Mesothelial cell of epicardium (in vitro differentiated cells): ENCODE results near the gene SLC12A7. TPM values are rescaled to one million over a fixed set of nuclear protein-coding genes. Genes with fewer than 3 reads are reported as not detected.

Source experiments
- DNase-seq, 2 experiments: peaks; one replicate each; pipeline ENCODE4 v3.0.0; 2021; ENCODE audit warnings: low spot score in 2 of 2; ENCODE audit not compliant: unreplicated experiment in 2 of 2
- H3K27ac Mint-ChIP-seq: 2 replicates; pipeline ENCODE4 v1.8.0; 2021; ENCODE audit warnings: mixed read lengths
- H3K27me3 Mint-ChIP-seq: 2 replicates; pipeline ENCODE4 v1.8.0; 2021; ENCODE audit warnings: low read depth, mixed read lengths
- H3K36me3 Mint-ChIP-seq: 2 replicates; pipeline ENCODE4 v1.8.0; 2021; ENCODE audit warnings: mixed read lengths
- H3K4me1 Mint-ChIP-seq: 2 replicates; pipeline ENCODE4 v1.8.0; 2021; ENCODE audit warnings: mixed read lengths
- H3K4me3 Mint-ChIP-seq: 2 replicates; pipeline ENCODE4 v1.8.0; 2021; ENCODE audit warnings: mild to moderate bottlenecking, moderate library complexity, mixed read lengths
- H3K9me3 Mint-ChIP-seq: 2 replicates; pipeline ENCODE4 v1.8.0; 2021; ENCODE audit warnings: mixed read lengths
- CTCF ChIP-seq: fragments of 200-600 bp; sonication (generic); IDR thresholded peaks from one replicate; pipeline ENCODE4 v1.5.0; 2021; ENCODE audit warnings: antibody characterized with exemption; ENCODE audit not compliant: unreplicated experiment
- total RNA-seq: library from RNA; stranded (reverse); gene quantifications from 3 replicates; pipeline ENCODE4 v1.2.1, GENCODE V29; 2021

Gene SLC12A7
- total RNA-seq, 1 donor from 2014 or later, result 34.9 TPM

GRCh38 chr5:1069720-1070088 is 42.2 kb downstream of the SLC12A7 start:
- Mint-ChIP-seq H3K4me1 (no peaks in the 10 kb centered on the region), H3K9me3 (no peaks in the 10 kb centered on the region), H3K4me3 (no peak overlapping the region), H3K36me3 (peaks cover 2% of the 10 kb centered on the region), H3K27ac (no peak overlapping the region), H3K27me3 (no peaks in the 10 kb centered on the region)
- no peak for DNase-seq
- no peak for TF ChIP-seq CTCF

- Mint-ChIP-seq H3K9me3 (no peaks in the 10 kb centered on the region), H3K4me3 (no peak overlapping the region), H3K27me3 (no peaks in the 10 kb centered on the region), H3K27ac (no peak overlapping the region), H3K4me1 (no peaks in the 10 kb centered on the region), H3K36me3 (peaks cover 2% of the 10 kb centered on the region)
- no peak for DNase-seq
- TF ChIP-seq CTCF, result no peak
These were observed 42.8 kb downstream of the SLC12A7 start for GRCh38 chr5:1068895-1069719.

GRCh38 chr5:1068204-1068894 is 43.5 kb downstream of the SLC12A7 start:
- H3K4me3 Mint-ChIP-seq, result no peak overlapping the region
- no peaks in the 10 kb centered on the region for H3K9me3 Mint-ChIP-seq
- no peaks in the 10 kb centered on the region for H3K4me1 Mint-ChIP-seq
- H3K27me3 Mint-ChIP-seq, result no peaks in the 10 kb centered on the region
- no peak for DNase-seq
- no peaks in the 10 kb centered on the region for H3K36me3 Mint-ChIP-seq
- TF ChIP-seq CTCF, result no peak
- no peak overlapping the region for H3K27ac Mint-ChIP-seq

- Mint-ChIP-seq H3K4me1 (no peaks in the 10 kb centered on the region), H3K9me3 (no peaks in the 10 kb centered on the region), H3K36me3 (no peaks in the 10 kb centered on the region), H3K27ac (peak overlapping the region; percentile 27), H3K27me3 (no peaks in the 10 kb centered on the region), H3K4me3 (no peak overlapping the region)
- TF ChIP-seq CTCF, result no peak
- no peak for DNase-seq
These were observed 44.4 kb downstream of the SLC12A7 start for GRCh38 chr5:1067141-1068121.

GRCh38 chr5:1066676-1067075 is 45.2 kb downstream of the SLC12A7 start:
- DNase-seq, result no peak
- Mint-ChIP-seq H3K4me3 (no peak overlapping the region), H3K27ac (peak overlapping the region; percentile 27), H3K4me1 (no peaks in the 10 kb centered on the region), H3K36me3 (peaks cover 2% of the 10 kb centered on the region), H3K27me3 (no peaks in the 10 kb centered on the region), H3K9me3 (no peaks in the 10 kb centered on the region)
- TF ChIP-seq CTCF, result no peak
